Stimulated activated CD8-positive, alpha-beta memory T cell treated with anti-CD3 and anti-CD28 coated beads, Interleukin-7, amount 100 ng/mL, for 1 hour (primary cell): Measurements from ENCODE around the gene NOC4L.
A peak's percentile ranks its signal among the peaks of the same experiment; 100 is the strongest.
"Not testable (repeated sequence)": the region's sequence is repeated elsewhere in the genome, so short reads cannot be mapped to it uniquely, and the experiment has no call there.

ENCODE experiments used
- DNase-seq, 2 donors: peaks; one replicate each; pipeline ENCODE4 v3.0.0-alpha.2; 2020; ENCODE audit warnings: low read depth in 2 of 2

The NOC4L gene

GRCh38 chr12:132182206-132182710 lies 38.0 kb downstream of the NOC4L start:
- no peak for DNase-seq

GRCh38 chr12:132182711-132183365 lies 38.6 kb downstream of the NOC4L start:
- no peak for DNase-seq

- DNase-seq, result no peak
Observed at GRCh38 chr12:132185705-132186104, 41.4 kb downstream of the NOC4L start.

GRCh38 chr12:132186208-132186856 lies 42.1 kb downstream of the NOC4L start:
- DNase-seq, result no peak

- DNase-seq, result no peak
Observed at GRCh38 chr12:132186857-132187620, 42.8 kb downstream of the NOC4L start.

GRCh38 chr12:132187646-132188450 lies 43.6 kb downstream of the NOC4L start:
- no peak for DNase-seq

- no peak for DNase-seq
Observed at GRCh38 chr12:132188451-132188901, 44.2 kb downstream of the NOC4L start.

GRCh38 chr12:132188916-132189325 lies 44.7 kb downstream of the NOC4L start:
- no peak for DNase-seq

GRCh38 chr12:132189378-132190011 lies 45.2 kb downstream of the NOC4L start:
- DNase-seq, result peak; percentile 81 to 83

GRCh38 chr12:132190012-132190755 lies 45.9 kb downstream of the NOC4L start:
- no peak for DNase-seq

GRCh38 chr12:132190834-132191500 lies 46.7 kb downstream of the NOC4L start:
- DNase-seq, result no peak

- no peak for DNase-seq
Observed at GRCh38 chr12:132191715-132192553, 47.7 kb downstream of the NOC4L start.

- DNase-seq, result no peak
Observed at GRCh38 chr12:132194056-132194455, 49.8 kb downstream of the NOC4L start.

GRCh38 chr12:132194556-132194955 lies 50.3 kb downstream of the NOC4L start:
- DNase-seq, result no peak

- not testable (repeated sequence) for DNase-seq
Observed at GRCh38 chr12:132195242-132195641, 51.0 kb downstream of the NOC4L start.

- no peak for DNase-seq
Observed at GRCh38 chr12:132196038-132196872, 52.0 kb downstream of the NOC4L start.

- DNase-seq, result no peak
Observed at GRCh38 chr12:132196873-132197390, 52.7 kb downstream of the NOC4L start.
